ENCODE measurements around the gene PRRT4.
A peak's percentile ranks its signal among the peaks of the same experiment; 100 is the strongest.

The PRRT4 gene

DNA sequence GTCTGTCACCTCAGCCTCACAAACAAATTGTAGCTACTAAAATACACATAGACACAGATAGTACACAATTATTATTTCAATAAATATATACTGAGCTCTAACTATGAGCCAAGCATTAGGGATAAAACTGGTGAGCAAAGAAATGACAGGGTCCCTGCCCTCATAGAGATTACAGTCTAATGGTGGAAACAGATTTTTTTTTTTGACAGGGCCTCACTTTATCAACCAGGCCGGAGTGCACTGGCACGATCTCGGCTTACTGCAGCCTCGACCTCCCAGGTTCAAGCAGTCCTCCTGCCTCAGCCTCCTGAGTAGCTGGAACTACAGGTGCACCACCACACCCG, 17.1 kb downstream of the PRRT4 start:
- no peak for DNase-seq (ENCODE audit: low spot score)

DNA sequence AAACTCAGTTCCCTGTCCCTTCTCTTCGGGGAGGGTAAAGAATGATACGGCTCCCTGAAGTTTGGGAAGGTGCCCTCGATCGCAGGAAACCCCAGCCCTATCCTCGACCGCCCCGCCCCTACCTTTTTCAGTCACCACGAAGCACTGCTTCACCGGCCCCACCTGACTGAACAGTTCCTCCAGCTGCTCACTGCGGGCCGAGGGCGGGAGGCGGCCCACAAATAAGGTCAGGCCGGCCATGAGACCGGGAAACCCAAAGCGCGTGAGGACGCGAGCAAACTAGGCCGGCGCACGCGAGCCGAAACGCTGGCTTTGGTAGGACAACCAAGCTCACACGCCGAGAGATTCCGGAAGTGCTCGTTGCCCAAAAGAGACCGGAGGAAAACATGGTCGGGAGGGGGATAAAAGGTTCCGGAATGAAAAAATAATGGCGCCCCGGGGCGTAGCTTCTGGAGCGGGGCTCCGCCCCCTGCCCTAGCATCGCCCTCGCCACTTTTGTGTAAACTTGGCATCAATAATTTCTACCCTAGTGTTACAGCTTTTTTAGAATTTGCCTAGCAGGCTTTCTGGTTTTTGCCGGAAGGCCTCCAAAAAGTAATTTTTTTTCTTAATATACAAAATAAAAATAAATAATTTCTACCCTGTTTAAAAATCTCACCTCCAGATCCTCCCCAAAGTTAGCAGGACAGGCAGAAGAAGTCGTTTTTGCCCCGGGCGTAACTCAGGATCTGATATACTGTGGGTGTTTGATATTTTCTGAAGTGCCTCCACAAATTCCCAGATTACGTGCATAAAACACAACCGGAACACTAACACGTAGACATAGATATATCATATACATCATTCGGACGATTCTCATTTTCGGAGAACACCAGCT, 17.7 kb downstream of the PRRT4 start, which contains the start of gene RBM28:
TSS of gene RBM28 (minus strand) at position 355 of the 877 bp plus-strand sequence. CDS start at position 240, 115 bp downstream.
- peak; percentile 97 for DNase-seq (ENCODE audit: low spot score)

DNA sequence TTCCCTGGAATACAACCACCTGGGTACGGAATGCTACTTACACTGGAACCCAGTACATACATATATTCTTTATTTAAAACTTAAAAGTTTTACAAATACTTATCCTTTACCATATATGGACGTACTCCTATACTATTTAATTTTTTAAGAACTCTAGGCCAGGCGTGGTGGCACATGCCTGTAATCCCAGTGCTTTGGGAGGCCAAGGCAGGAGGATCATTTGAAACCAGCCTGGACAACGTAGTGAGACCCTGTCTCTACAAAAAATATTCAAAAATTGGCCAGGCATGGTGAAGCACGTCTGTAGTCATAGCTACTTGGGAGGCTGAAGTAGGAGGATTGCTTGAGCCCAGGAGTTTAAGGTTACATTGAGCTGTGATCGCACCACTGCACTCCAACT, 19.8 kb downstream of the PRRT4 start:
- no peak for DNase-seq (ENCODE audit: low spot score)

DNA sequence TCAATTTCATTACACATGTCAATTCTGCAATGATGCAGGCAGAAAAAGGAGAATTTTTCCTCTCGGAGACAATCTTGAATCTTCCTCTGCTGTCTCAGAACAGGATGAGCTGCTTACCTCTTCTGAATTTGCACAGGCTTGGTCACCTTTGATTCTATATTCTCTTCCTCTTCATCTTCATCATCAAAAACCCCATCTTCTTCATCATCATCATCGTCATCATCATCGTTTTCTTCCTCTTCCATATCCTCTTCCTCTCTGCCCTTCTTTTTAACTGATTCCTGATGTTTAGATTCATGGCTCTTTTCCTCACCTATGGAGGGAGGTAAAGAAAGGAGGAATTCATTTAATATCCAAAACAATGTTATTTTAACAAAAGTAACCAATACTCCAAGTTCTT, 25.8 kb downstream of the PRRT4 start:
- DNase-seq (ENCODE audit: low spot score), result no peak

DNA sequence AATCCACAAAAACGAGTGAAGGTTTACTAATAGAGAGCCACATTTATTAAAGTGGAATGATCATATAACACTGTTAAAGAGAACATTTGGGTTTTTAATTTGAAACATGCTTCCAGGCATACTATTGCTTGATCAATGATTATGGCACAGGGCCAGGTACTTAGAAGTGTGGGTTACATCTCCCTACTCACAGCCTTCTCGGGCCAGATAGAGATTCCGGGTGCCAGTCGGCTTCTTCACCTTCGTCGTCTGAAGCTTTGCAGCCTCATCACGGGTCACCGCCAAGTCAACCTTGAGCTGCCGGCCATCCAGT, 37.2 kb downstream of the PRRT4 start:
- DNase-seq (ENCODE audit: low spot score), result no peak

DNA sequence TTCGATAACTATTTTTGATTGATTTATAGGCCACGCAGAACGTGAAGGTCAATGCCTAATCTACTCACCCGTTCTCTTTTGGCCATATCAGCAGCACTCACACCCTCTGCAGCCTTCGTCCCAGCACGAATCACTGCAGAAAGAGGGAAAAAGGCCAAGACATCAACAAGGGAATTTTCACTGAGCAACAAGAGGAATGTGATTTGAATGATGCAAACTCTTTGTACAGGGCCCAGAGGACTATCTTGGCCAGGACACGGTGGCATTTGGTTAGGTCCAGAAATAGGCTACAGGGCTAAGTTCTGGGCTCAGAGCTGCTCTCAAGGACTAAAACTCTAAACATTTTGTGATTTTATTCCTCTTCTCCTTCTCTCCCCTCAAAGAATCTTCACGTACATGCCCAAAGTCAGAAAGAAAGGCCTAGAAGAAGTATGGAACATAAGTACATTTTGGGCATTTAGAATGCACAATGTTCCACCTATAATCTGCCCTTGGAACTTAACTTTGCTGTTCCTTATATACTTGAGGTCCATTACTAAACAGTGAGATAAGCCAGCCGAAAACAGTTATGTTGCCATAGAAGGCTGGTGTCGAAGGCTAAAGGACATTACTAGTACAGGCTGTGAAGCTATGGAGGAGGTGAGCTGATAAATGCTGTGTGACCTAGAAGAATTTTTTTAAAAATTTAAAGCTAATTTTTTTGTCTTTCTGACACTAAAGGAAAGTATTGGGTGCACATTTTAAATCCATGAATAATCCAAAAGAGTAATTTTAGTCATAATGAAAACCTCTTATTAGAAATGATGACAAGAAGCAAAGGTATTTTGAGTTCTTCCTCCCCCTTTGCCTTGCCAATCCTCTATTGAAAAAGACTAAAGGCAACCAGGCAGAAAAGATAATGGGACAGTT, 37.8 kb downstream of the PRRT4 start:
- peak; percentile 50 for DNase-seq (ENCODE audit: low spot score)

DNA sequence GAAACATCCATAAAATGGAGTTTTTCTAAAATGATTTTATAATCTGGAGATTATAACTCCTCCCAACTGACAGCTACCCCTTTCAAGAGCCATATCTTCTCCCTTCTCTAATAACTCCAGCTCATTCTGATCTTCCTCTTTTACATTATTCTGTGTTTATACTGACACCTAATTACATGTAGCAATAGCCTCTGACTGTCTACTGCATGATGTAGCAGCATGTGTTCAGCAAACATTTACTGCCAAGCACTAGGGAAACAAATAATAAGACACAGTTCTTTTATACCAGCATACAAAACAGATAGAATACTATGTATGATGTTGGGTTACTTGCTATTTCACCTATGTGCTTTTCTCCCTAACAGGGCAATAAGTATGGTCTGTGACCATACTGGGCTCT, 38.5 kb downstream of the PRRT4 start:
- DNase-seq (ENCODE audit: low spot score), result no peak

DNA sequence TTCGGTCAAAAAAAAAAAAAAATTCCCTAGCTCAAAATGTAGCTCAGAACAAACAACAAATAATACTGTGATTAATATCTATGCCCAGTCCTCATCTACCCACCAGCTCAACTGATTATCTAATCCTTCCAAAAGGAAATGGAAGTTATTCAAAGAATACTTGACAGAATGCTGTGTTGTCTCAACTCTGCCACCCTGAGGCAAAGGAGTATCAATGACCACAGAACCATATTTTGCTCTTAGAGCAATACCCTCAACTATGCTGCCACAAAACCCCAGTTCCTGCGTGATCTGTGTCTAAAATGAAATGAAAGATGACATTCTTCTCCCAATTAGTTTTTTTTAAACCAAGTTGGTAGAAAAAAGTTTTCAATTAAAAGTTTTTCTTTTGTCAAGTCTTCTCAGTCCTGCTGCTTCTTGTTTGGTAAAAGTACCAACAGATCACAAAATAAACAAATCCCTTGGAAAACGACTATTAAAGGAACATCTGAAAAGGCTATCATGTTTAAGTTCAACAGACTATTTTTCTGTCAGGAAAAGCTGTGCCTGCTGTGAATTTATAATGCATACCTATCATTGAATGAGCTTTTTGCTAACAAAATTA, 39.3 kb downstream of the PRRT4 start:
- peak; percentile 57 for DNase-seq (ENCODE audit: low spot score)

DNA sequence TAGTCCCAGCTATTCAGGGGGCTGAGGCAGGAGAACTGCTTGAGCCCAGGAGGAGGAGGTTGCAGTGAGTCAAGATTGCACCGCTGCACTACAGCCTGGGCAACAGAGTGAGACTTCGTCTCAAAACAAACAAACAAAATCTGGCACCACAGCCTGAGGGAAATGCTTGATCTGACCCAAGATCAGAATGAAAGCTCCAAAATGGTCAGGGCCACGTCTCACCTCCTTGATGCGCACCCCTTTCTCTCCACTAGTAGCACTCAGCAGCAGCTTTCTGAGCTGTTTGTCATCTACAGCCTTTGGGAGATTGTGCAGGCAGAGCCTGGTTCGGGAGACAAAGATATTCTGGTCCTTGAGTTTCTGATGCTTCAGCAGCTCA, 40.5 kb downstream of the PRRT4 start:
- DNase-seq (ENCODE audit: low spot score), result no peak

DNA sequence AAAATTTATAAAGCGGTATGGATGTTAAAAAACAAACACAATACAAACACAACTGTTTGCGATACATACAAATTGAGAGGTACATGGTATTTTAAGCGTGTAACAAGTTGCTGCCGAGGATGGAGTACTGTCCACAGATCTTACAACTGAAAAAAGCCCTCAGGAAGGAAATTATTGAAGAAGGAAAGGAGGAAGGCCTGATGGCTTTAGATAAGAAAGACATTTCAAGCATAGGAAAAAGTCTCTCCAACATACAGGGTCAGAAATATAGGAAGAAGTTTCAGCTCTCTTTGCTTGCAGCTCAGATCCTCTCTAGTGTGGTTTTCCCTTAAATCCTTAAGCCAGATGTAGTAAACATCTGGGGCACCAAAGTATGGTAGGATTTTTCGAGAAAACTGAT, 42.8 kb downstream of the PRRT4 start:
- DNase-seq (ENCODE audit: low spot score), result no peak

DNA sequence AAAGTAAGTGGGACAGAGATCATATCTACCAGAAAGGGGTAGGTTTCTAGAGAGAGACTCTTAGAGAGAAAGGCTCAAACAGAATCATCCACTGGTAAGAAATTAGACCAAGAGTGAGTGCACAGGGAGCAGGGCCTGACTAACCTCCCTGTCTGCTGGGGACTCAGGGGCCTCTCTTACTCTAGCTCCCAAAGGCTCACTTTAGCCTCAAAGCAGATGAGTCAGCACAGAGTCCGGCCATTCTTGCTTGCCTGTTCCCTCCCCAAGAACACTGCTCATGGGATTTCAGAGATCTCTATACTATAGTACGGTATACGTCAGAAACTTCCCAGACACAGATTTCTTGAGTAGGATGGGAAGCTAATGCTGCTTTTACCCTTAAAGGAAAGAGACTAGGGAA, 50.5 kb downstream of the PRRT4 start:
- DNase-seq (ENCODE audit: low spot score), result no peak

DNA sequence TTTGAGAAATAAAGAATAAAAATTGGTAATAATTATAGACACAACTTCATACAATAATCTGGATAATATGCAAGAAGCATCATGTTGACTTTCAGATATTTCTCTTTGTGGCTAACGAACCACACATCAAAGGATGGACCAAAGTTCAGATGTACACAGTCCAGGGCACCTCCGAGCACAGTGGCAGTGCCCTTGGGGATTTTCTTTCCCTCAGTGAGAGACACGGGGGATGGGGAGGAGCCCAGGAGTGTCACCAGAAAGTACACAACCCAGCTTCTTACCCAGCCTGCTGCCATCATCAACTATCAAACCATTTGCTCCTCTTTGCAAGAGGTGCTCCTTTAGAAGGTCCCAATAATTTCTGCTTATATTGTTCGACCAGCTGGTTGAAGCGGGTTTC, 51.0 kb downstream of the PRRT4 start:
- no peak for DNase-seq (ENCODE audit: low spot score)

DNA sequence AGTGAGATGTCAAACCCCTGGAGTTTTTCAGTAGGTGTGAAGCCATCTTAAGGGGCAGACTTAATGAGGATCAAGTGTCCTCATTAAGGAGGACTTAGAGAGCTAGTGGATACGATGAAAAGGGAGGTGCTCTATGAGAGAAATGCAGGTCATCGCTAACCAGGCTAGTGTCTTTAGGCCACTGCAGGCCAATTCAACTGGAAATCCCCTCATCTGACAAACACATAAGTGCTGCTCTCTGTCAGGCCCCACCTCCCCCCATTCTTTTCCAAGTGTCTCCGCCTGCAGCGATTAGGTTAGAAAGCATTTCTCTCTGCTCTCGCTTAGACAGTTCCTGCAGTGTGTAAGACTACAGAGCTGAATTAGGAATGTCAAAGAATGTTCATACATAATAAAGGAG, 51.5 kb downstream of the PRRT4 start:
- no peak for DNase-seq (ENCODE audit: low spot score)

DNA sequence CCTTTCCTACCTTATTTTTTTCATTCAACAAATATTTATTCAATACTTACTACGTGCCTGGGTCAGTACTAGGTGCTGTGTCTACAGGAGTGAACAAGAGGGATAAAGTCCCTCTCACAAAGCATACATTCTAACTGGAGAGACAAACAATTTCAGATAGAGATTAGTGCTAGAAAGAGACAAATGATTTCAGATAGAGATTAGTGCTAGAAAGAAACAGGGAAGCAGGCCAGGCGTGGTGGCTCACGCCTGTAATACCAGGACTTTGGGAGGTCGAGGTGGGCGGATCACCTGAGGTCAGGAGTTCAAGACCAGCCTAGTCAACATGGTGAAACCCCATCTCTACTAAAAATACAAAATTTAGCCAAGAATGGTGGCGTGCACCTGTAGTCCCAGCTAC, 52.4 kb downstream of the PRRT4 start:
- DNase-seq (ENCODE audit: low spot score), result no peak

DNA sequence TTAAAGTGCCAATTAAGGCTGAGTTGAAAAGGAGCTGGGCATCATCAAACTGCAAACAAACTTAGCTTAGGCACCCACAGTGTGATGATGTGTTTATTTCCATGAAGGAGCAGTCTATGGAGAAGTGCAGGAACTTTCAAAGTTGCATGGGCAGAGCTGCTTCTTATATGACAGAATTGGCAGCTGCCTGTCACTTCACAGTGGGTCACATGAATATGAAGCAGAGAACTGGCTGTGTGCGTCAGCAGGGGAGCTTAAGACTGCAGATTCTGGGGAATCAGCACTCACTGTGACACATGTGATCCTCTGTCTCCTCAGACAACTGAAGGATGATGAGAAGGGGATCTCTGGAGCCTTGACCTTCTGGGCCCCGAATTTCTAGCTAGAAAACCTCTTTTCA, 54.4 kb downstream of the PRRT4 start:
- DNase-seq (ENCODE audit: low spot score), result no peak

DNA sequence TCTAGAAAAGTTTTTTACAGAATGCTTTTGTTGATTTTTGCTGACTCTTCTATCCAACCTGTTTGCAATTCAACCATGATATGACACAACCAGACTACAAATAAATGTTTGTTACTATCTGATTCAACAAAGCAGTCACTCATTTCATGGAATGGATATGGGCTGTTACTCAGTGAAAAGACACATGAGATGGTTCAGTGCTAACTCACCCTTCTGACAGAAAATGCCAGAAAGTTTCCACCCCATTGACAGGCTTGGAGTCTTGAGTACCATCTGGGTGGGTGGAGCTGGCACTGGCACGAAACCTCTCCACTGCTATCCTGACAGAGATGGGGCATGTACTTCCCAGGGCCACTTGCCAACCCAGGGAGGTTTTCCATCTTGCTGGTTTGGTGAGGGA, 57.3 kb downstream of the PRRT4 start:
- peak; percentile 8 for DNase-seq (ENCODE audit: low spot score)

DNA sequence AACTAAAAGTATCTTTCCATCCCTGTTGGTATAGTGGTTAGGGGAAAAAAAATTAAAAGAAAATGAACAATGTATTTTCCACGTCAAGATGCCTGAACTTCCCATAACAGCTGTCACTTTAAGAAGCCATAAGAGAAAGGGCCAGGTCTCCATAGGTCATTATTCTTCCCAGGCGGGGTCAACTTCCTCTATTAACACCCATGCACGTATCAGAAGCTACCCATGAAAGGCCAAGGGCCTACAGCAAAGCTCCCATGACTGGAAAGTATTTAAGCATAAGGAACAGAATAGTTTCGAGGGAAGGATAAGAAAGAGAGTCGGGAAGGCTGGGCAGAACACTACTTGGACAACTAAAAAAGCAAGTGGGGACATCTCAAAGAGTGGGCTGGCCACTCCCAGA, 57.8 kb downstream of the PRRT4 start:
- no peak for DNase-seq (ENCODE audit: low spot score)

DNA sequence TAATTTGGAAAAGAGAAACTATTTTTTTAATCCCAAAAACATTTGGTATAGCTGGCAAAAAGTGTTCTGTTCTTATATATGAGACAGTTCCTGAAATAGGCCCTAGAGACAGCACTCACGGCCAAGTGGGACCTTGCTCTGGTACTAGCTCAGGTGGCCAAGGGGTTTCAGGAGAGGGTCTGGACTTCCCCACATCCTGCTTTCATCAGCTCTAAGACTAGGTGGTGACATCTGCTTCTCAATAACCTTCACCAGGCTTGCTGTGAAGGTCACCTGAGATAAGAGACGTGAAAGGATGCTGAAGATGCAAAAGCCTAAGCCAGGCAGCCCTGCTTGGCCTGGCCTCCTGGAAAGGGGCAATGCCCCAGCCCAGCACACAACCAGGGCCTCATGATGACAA, 58.4 kb downstream of the PRRT4 start:
- DNase-seq (ENCODE audit: low spot score), result no peak

DNA sequence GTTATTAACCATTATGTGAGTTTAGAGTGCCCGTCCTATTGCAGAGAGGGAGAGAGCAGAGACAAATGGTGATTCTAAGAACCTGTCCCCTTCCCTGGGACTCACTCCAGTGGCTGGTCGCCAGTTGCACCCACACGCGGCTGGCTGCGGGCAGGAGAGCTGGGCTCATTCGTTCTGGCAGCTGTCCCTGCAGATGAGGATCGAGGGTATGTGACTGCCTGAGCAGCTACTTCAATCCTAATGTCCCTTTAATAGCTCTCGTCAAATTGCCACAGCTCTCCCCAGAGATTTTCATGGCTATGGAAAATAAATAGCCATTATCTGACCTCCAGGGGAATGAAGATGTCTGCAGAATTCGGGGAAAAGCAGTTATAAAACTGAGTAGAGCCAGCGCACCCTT, 59.4 kb downstream of the PRRT4 start:
- no peak for DNase-seq (ENCODE audit: low spot score)
